Jurkat, Clone E6-1 (cell line): ENCODE data around the gene CAPS.
"Not testable (repeated sequence)": the region's sequence is repeated elsewhere in the genome, so short reads cannot be mapped to it uniquely, and the experiment has no call there.

Source experiments
- DNase-seq: peaks from one replicate; pipeline ENCODE4 v3.0.0-alpha.2; 2011; ENCODE audit warnings: low read depth, low spot score
- H3K4me3 ChIP-seq: 2 replicates; pipeline ENCODE4 v1.5.1; 2011; ENCODE audit warnings: mild to moderate bottlenecking, low read length, control low read depth, moderate library complexity

Gene CAPS

GRCh38 chr19:5963259-5963658 lies 49.2 kb downstream of the CAPS start:
- not testable (repeated sequence) for DNase-seq, H3K4me3 ChIP-seq

GRCh38 chr19:5963855-5964254 lies 49.8 kb downstream of the CAPS start:
- H3K4me3 ChIP-seq, result no peak overlapping the region
- DNase-seq, result no peak

- no peak overlapping the region for H3K4me3 ChIP-seq
- no peak for DNase-seq
Measured at GRCh38 chr19:5964816-5965565, 50.9 kb downstream of the CAPS start.
